ENCODE measurements around the gene SLC39A11. TPM values are rescaled to one million over a fixed set of nuclear protein-coding genes. Genes with fewer than 3 reads are reported as not detected.

Gene SLC39A11
- total RNA-seq, 1 donor from 2014 or later: 16.3 TPM

DNA sequence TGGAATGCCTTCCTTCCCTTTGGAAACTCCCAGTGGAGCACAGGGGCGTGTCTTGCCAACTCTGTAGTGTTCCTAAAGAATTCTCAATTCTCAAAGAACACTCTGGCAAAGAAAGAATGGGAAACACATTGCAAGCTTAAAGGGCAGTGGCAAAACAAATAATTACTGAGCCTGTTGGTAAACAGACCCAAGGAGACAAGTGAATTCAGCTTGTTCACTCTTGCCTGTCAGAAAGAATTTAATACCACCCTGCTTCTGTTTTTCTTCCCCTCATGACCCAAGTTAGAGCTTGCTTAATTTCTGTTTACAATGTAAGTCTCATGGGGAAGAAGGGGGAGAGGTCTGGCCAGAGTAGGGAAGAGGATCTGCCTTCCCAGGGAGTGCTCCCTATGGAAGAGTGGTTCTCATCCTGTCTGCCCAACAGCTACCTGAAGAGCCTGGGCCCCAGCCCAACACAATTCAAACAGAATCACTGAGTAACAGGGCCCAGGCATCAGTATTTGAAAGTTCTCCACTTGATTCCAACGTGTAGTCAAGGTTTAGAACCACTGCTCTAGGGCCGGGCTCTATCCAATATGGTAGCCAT is 386.0 kb downstream of the SLC39A11 start:
- TF ChIP-seq, protein P1, sequence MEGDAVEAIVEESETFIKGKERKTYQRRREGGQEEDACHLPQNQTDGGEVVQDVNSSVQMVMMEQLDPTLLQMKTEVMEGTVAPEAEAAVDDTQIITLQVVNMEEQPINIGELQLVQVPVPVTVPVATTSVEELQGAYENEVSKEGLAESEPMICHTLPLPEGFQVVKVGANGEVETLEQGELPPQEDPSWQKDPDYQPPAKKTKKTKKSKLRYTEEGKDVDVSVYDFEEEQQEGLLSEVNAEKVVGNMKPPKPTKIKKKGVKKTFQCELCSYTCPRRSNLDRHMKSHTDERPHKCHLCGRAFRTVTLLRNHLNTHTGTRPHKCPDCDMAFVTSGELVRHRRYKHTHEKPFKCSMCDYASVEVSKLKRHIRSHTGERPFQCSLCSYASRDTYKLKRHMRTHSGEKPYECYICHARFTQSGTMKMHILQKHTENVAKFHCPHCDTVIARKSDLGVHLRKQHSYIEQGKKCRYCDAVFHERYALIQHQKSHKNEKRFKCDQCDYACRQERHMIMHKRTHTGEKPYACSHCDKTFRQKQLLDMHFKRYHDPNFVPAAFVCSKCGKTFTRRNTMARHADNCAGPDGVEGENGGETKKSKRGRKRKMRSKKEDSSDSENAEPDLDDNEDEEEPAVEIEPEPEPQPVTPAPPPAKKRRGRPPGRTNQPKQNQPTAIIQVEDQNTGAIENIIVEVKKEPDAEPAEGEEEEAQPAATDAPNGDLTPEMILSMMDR (IDR thresholded peaks at IDR 0.05; ENCODE audit: partially characterized antibody, unreplicated experiment): no peak
- Mint-ChIP-seq H3K4me1 (ENCODE audit: low read depth, unreplicated experiment) (no peaks in the 10 kb centered on the region), H3K27ac (ENCODE audit: unreplicated experiment) (no peak overlapping the region), H3K27me3 (ENCODE audit: unreplicated experiment) (peaks cover 2% of the 10 kb centered on the region), H3K4me3 (ENCODE audit: unreplicated experiment) (no peak overlapping the region), H3K36me3 (ENCODE audit: unreplicated experiment) (peaks cover 23% of the 10 kb centered on the region), H3K9me3 (ENCODE audit: unreplicated experiment) (peaks cover 1% of the 10 kb centered on the region)
- DNase-seq: no peak

DNA sequence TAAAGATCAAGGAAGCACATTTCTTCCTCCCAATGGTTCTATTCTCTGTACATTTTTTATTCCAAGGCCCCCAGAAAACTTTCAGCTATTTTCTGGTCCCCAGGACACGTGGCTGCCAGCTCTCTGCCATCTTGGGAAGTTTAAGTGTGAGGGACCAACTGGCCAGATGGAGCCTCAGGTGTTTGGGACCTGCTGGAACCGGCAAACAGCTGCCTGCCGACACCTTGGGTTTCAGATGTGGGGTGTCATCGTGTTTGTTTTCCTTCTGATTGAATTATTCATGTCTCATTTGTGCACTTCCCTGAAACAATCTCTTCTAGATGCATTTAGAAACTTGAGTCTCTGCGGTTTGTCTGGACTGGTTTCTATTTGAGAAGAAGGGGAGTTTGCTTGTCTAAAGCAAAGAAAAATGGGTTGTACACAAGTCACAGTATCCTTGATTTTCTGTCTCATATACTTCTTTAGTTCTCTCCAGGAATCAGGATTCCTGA is 386.5 kb downstream of the SLC39A11 start:
- DNase-seq: no peak
- no peaks in the 10 kb centered on the region for H3K4me1 Mint-ChIP-seq (ENCODE audit: low read depth, unreplicated experiment)
- no peak overlapping the region for H3K4me3 Mint-ChIP-seq (ENCODE audit: unreplicated experiment)
- TF ChIP-seq, protein P1 (IDR thresholded peaks at IDR 0.05; ENCODE audit: partially characterized antibody, unreplicated experiment): no peak
- H3K9me3 Mint-ChIP-seq (ENCODE audit: unreplicated experiment): peaks cover 1% of the 10 kb centered on the region
- H3K27ac Mint-ChIP-seq (ENCODE audit: unreplicated experiment): no peak overlapping the region
- H3K36me3 Mint-ChIP-seq (ENCODE audit: unreplicated experiment): peaks cover 19% of the 10 kb centered on the region
- no peaks in the 10 kb centered on the region for H3K27me3 Mint-ChIP-seq (ENCODE audit: unreplicated experiment)

DNA sequence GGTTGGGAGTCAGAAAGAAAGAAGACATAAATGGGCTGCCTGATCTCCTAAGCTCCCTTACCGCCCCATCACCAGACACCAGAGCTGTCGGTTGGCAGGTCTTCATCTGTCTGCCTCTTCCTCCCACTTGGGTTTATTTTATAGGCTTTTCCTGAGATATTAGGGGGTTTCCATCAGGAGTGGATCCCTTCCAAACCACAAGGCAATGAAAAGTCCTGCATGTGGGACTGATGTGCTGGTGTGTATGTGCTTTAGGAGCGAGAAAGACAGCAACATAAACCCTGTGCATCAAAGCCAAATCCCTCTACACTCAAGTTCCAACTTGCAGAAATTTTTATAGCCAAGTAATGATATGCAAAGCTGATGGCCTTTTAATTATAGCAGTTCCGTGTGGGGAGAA is 389.5 kb downstream of the SLC39A11 start:
- Mint-ChIP-seq H3K4me1 (ENCODE audit: low read depth, unreplicated experiment) (no peaks in the 10 kb centered on the region), H3K27me3 (ENCODE audit: unreplicated experiment) (no peaks in the 10 kb centered on the region), H3K27ac (ENCODE audit: unreplicated experiment) (no peak overlapping the region), H3K4me3 (ENCODE audit: unreplicated experiment) (no peak overlapping the region), H3K36me3 (ENCODE audit: unreplicated experiment) (peaks cover 4% of the 10 kb centered on the region), H3K9me3 (ENCODE audit: unreplicated experiment) (no peaks in the 10 kb centered on the region)
- DNase-seq: no peak
- TF ChIP-seq, protein P1 (IDR thresholded peaks at IDR 0.05; ENCODE audit: partially characterized antibody, unreplicated experiment): no peak

DNA sequence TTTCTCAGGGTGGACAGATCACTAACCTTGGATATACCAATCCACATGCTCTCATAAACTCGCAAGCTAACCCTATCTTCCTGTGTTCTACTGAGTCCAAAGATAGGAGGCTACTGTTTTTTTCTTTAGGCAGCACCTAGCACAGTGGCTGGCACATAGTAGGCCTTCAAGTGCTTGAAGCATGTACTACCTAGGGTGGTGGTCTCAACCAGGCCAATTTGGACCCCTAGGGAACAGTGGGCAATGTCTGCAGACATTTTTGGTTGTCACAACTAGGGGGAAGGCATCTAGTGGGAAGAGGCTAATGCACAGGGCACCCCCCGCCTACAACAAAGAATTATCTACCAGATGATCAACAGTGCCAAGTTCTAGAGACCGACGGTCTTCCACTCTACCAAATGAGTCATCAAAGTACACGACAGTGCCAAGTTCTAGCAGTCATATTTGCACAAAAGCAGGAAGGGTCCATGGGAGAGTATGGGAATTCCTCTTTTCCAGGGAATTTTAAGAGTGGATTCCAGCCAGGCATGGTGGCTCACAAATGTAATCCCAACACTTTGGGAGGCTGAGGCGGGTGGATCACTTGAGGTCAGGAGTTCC is 390.3 kb downstream of the SLC39A11 start:
- TF ChIP-seq, protein P1 (IDR thresholded peaks at IDR 0.05; ENCODE audit: partially characterized antibody, unreplicated experiment): no peak
- H3K27ac Mint-ChIP-seq (ENCODE audit: unreplicated experiment): no peak overlapping the region
- peaks cover 2% of the 10 kb centered on the region for H3K27me3 Mint-ChIP-seq (ENCODE audit: unreplicated experiment)
- DNase-seq: no peak
- H3K4me1 Mint-ChIP-seq (ENCODE audit: low read depth, unreplicated experiment): no peaks in the 10 kb centered on the region
- no peaks in the 10 kb centered on the region for H3K9me3 Mint-ChIP-seq (ENCODE audit: unreplicated experiment)
- peaks cover 4% of the 10 kb centered on the region for H3K36me3 Mint-ChIP-seq (ENCODE audit: unreplicated experiment)
- H3K4me3 Mint-ChIP-seq (ENCODE audit: unreplicated experiment): no peak overlapping the region

DNA sequence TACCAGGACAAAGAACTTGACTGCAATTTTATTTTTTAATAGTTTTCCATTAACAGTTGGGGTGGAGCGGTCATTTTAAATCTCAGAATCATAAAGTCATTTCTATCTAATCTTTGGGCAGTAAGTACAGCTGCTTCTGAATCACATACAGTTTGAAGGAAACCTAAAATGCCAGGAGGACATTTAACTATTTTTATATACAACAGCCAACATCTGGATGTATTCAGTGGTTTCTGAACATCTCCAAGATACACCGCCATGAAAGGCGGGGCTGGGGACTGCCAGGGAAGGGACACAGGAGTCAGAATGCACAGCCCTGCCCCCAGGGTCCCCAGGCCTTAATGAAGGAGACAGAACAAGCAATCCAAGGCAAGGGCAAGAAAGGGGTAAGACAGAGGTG is 392.3 kb downstream of the SLC39A11 start:
- Mint-ChIP-seq H3K27me3 (ENCODE audit: unreplicated experiment) (peaks cover 3% of the 10 kb centered on the region), H3K4me1 (ENCODE audit: low read depth, unreplicated experiment) (no peaks in the 10 kb centered on the region), H3K36me3 (ENCODE audit: unreplicated experiment) (peaks cover 9% of the 10 kb centered on the region), H3K4me3 (ENCODE audit: unreplicated experiment) (no peak overlapping the region), H3K9me3 (ENCODE audit: unreplicated experiment) (no peaks in the 10 kb centered on the region), H3K27ac (ENCODE audit: unreplicated experiment) (no peak overlapping the region)
- DNase-seq: no peak
- TF ChIP-seq, protein P1 (IDR thresholded peaks at IDR 0.05; ENCODE audit: partially characterized antibody, unreplicated experiment): no peak
